CD4-positive, alpha-beta T cell treated with Interleukin-15 for 1 hour (primary cell): ENCODE data around the gene GPR61.

ENCODE experiments used
- DNase-seq: peaks from one replicate; pipeline ENCODE4 v3.0.0-alpha.2; 2020

GPR61 gene

DNA sequence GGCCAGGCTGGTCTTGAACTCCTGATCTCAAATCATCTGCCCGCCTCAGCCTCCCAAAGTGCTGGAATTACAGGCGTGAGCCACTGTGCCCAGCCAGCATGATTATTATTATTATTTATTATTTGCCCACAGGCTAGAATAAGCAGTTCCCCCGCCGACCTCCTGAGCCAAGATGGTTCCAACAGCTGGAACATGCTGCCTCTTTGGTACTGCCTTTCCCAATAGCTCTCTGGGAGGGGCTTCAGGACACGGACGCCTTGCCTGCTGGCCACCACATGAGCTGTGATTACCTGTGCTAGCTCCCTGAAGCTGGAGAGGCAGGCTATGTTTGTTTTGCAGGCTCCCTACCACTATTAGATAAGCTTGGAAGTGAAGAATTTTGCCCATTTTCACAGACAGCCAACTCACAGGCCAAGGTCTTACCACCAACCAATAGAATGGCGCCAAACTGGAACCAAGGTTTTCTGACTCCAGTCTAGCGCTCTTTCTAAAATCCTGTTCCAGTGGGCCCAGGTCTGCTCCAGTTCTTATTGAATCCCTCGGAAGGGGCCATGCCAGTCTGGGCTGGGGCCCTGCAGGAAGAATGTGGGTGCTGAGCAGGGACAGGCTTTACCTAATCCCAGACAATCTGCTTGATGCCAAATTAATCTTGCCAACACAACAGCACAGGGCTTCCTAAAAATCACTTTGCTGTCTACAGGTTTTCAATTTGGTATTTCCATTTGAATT lies 2.1 kb upstream of the GPR61 start:
- DNase-seq = no peak

DNA sequence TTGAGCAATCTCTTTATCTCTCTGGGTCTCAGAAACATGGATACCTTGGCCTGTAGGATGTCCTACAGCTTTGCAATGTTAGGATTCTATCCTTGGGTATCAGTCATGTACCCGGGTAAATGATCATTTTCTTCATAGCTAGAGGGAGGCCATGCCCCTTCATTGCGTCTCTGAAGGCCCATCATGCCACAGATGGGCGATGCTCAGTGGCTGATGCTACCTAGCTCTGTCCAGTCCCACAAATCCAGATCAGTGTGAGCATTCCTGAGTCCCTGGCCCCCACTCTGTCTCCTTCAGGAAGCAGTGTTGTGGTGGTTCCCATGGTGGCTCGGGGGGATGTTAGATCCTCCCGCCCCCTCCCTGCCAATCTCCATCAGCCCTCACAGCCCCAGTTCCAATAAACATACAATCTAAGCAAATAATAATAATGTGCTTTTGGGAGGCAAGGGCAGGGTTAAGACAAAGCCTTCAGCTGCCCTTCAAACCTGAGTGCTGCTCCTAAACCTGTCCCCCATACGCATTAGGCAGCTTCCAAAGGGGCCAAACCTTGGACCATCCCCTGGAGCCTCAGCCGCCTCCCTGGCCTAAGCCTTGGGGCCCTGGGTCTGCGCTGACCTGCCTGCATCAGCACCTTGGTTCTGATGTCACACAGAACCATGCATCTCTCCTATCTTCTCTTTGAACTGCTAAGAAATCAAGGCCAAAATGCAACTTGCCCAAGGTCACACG lies 681 bp upstream of the GPR61 start:
- DNase-seq = no peak

DNA sequence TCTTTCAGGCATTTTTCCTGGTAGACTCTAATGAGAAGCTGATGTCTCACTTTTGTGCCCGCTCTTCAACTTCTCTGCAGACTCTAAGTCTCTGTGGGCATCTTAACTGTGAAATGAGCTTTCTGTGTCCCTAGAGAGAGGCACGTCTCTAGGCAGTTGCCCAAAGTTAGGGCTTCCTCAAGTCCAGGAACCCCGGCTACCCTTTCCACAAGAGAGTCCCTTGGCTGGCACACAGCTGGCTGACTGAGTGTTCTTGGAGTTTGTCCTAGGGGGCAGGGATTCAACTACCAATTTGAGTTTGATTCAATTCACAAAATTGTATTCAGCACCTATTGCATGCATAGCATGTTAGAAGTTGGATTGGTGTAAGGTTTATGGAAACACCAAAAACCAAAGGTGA lies 1.4 kb downstream of the GPR61 start:
- no peak for DNase-seq

DNA sequence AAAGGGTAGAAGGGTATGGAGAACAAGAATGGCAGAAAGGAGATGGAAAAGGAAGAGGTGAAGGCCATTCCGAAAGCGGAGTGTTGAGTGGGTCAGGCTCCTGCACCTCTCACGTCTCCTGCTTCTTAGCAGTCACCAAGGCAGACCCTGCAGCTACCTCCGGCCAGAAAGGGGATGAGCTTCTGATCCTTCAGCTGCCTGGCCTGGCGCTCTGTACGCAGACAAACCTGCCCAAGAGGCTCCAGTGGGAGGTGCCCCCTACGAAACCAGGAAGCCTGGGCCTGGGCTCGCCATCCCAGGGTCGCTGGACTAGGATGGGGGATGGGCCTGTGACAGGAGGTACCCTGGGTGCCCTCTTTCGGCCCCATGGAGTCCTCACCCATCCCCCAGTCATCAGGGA lies 3.0 kb downstream of the GPR61 start:
- DNase-seq = no peak

DNA sequence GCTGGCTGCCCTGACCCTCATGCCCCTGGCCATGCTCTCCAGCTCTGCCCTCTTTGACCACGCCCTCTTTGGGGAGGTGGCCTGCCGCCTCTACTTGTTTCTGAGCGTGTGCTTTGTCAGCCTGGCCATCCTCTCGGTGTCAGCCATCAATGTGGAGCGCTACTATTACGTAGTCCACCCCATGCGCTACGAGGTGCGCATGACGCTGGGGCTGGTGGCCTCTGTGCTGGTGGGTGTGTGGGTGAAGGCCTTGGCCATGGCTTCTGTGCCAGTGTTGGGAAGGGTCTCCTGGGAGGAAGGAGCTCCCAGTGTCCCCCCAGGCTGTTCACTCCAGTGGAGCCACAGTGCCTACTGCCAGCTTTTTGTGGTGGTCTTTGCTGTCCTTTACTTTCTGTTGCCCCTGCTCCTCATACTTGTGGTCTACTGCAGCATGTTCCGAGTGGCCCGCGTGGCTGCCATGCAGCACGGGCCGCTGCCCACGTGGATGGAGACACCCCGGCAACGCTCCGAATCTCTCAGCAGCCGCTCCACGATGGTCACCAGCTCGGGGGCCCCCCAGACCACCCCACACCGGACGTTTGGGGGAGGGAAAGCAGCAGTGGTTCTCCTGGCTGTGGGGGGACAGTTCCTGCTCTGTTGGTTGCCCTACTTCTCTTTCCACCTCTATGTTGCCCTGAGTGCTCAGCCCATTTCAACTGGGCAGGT lies 3.8 kb downstream of the GPR61 start:
- no peak for DNase-seq

DNA sequence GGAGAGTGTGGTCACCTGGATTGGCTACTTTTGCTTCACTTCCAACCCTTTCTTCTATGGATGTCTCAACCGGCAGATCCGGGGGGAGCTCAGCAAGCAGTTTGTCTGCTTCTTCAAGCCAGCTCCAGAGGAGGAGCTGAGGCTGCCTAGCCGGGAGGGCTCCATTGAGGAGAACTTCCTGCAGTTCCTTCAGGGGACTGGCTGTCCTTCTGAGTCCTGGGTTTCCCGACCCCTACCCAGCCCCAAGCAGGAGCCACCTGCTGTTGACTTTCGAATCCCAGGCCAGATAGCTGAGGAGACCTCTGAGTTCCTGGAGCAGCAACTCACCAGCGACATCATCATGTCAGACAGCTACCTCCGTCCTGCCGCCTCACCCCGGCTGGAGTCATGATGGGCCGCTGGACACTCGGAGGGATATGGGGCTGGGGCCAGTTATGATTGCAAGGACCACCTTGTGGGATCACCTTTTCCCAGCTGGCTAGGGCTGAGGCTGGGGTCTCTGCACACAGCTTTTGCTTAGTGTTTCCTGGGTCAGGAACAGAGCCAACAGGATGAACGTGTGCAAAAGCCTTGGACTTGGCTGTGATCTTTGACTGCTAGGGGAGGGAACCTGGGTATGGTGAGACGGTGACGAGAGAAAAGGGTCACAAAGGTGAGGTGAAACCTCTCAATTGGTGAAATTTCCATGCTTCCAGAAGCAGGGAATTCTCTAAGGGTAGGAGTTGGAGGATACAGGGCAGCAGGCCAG lies 4.5 kb downstream of the GPR61 start:
- DNase-seq = no peak

DNA sequence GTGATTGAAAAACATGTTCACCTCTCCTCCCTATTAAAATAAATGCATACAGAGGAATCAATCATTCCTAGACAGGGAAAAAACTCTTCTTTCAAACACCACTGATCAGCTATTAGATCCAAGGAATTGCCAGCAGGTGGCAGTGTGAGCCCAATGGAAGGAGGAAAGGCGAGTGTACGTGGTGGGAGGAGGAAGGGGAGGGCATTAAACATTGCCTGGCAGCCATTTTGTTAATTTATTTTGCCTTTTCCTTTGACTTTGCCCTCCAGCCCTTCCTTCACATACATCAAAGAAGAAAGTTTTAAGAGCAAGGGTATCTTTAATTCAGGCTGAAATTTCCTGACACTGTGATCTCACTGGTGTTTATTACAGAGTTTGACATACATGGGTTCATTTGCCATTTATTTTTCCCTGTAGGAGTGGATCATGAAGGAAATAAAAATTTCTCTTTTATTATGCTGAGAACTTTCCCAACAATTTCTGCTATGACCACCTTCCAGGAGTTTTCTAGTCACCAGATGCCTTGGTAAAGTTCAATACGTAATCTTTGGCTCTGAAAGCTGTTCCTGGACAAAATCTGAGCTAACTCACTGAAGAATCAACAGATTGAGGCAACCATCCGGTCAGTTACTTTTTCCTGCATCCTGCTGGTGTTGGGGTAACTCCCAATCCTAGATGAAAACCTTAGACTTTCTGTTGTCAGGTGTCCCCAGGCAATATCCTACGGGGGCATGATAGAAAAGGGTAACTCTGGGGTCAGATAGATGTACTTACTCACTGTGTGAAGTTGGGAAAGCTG lies 6.8 kb downstream of the GPR61 start:
- peak; percentile 86 for DNase-seq

DNA sequence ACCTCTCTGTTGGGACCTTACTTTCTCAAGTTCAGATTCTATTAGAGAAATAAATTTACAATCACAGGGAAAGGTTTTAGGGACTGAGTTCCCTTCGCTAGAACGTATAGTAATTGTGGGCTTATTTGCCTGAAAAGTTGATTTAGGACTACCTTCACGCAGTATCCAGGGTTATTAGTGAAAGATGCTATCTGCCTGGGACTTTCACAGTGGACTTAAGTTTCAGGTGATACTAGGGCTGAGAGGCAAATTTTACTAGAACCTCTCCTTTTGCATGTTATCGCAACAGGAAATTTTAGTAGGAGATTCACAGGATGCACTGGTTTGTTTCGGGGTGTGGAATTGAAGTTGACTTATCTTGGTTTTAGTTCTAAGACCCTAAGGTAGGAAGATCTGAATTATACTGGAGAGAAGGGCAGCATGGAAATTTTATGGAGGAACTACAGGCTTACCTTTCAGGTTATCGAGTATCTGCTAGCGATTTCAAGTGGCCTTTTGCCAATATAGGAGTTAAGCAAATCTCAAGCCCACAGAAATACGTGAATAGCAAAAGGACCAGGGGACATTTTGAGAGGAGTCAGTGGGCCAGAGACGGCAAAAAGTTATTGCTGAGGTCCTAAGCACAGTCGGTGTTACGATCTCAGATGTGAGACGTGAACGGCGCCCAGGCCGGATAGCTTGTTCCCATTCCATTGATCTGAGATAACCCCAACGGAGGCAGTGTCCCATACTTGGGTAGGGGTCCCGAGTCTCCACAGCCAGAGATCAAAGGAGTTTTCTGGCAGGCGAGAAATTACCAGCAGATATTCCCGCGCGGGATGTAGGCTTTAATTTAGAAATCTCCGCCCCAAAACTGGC lies 8.0 kb downstream of the GPR61 start:
- DNase-seq = no peak

DNA sequence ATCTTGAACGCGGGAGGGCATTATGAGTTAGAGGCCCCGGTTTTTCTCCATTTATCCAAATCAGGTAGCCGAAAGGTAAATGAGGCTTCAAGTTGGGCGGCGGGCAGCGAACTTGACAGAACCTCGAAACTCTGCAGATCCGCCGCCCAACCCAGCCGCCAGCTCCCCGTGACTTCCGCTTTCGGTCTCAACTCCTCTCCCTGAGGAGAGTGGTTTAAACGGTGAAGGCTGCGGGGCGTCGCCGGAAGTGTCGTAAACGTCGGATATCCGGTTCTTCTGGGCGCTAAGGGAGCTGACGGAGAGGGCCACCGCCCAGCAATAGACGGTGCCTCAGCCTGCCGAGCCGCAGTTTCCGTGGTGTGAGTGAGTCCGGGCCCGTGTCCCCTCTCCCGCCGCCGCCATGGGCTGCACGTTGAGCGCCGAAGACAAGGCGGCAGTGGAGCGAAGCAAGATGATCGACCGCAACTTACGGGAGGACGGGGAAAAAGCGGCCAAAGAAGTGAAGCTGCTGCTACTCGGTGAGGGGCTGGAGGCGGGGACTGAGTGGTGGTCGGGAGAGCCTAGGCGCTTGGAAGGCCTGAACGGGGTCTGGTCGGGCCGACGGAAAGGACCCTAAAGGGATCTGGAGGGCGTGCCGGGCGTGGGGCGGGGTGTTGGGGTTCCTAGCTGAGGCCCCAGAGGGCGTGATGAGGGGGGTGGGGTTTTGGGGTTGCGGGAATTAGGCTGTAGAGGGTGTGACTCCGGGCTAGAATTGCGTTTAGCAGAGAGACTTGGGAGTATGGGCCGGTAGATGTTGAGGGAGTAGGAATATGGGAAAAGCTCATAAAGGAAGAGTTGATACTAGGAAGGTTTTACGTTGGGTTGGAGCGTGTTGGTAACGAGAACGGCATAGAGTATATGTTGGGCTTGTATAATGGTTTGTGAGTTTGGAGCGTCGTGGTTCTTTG lies 8.9 kb downstream of the GPR61 start, which contains the start of gene GNAI3:
TSS of gene GNAI3 (plus strand) at position 295 of the 947 bp plus-strand sequence. CDS start at position 401, 106 bp downstream.
- peak; percentile 97 for DNase-seq

DNA sequence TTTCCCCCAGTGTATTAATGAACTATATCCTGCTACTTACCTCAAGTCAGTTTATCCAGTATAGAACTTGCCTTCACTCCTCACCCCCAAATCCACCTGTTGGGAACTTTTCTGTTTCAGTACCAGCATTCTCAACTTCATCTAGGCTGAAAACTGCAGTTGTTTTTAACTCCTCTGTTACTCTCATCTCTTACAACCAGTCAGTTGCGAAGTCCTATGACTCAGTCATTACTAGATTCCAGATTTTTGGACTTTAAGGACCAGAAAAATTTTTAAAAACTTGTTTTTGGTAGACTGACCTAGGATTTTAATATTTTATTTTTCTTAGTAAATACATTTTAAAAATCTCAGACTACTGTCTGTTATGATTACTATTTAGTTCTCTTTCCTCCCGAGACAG lies 16.9 kb downstream of the GPR61 start:
- no peak for DNase-seq

DNA sequence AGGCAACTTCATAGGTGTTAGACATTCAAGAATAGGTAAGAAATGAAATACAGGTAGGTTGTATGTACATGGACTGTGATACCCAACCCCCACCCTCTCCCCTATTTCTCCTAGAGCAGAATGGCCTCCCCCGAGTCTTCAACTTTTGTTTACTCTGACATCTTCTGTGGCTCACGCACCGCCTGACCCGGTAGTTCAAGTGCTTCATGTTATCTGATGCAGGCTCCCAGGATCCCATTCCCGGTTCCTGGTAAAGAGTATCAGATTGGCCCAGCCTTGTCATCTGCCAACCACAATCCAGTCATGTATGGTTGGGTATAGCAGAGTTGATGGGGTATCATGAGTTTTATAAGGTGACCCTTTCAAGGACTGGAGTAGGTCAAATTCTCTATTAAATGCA lies 17.8 kb downstream of the GPR61 start:
- DNase-seq = no peak

DNA sequence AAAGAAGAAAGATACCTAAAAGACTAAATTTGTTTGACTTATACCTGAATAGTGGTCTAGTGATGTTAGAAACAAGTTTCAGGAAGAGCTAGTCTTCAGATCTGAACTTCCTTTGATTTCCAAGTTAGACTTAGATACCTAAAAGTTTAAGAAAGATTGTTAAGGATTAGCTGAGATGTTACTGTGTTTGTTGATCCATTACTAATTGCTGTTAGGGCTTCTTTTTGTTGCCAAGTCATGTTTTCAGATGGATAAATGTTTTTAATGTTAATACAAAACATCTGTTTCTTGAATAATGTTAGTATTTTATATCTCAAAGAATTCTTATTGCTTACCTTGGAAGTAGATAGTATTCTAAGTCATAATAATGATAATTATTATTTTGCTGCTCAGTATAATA lies 20.3 kb downstream of the GPR61 start:
- DNase-seq = no peak

DNA sequence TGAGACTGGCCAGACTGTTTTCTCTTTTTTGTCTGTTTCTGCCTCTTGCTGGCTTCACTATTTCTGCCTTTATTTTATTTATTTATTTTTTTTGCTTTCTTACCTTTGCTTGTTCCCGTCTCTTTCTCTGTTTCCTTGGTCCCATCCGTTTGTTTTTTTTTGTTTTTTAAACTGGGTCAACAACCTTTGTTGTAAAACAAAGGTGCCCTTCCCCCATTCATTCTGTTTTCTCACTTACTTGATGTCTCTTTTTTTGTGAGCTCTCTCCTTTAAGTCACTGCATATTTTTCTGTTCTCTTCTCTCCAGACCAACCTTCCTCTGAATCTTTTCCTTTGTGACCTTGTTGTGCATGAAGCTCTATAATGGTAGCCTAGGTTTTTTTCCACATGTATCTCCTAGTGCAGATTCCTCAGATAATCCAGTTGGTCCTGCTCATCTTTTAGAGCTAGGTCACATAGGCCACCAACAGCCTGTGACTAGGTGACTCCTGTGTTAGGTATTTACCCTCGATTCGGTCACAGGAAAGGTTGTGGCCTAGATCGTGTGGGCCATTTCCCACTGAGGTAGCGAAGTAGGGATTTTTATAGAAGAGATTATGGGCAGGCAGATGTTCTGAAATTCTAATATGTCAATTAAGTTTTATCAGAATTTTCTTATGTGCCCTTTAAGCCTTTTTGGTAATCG lies 24.7 kb downstream of the GPR61 start:
- no peak for DNase-seq

DNA sequence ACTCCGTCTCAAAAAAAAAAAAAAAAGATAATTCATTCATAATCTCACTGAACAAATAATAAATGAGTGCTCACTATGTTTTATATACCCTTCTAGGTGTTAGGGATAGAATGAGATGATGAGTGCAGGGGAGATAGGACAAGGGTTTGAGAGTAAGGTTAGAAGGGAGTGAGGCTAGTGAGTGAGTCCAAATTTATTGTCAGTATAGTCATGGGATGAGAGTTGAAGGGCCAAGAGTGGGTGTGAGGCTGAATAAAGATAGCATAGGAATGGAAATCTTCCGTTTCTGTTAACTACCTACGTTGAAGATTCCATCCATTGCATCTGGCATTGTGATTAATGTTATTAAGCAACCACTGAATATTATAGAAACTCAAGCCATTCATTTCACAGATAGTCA lies 25.6 kb downstream of the GPR61 start:
- no peak for DNase-seq

DNA sequence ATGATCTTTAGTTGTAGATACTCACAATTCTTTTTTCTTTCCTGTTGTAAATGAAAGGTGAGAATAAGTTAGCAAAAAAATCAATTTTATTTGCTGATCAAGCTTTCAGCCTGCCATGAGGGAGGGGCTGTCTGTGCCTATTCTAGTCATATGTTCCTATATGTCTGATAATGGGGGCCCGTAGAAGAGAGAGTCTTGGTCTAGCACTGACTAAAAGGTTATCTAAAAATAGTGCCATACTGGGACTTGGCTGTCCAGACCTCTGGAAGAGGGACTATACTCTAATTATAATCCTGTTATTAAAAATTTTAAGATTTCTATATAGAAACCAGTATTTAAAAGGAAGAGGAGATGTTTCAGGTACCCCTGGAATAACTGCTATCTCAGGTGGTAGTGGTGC lies 27.3 kb downstream of the GPR61 start:
- no peak for DNase-seq

DNA sequence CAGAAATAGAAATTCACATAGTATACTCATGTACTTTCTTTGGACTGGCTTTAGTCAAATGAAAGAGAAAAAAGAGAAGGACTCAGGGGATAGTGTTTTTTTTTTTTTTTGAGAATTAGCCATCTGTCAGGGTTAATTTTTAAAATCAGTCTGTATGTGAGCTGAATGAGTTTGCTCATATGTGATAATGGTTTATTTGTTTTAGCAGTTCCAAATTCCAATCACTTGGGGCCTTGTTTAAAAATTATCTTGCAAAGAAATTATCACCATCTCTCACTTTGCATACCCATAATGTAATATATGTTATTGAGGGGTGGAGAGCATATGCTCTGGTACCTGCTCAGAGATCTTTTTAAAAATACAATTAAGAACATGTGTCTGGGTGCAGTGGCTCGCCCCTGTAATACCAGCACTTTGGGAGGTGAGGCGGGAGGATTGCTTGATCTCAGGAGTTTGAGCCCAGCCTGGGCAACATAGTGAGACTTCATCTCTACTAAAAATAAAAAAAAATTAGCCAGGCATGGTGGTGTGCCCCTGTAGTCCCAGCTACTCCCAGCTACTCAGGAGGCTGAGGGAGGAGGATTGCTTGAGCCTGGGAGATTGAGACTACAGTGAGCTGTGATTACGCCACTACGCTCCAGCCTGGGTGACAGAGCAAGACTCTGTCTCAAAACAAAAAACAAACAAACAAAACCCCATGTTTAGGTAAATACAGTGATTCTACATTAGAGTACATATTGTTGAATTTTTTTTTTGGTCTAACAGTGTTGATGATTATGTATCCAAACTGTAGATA lies 28.4 kb downstream of the GPR61 start:
- DNase-seq = no peak

DNA sequence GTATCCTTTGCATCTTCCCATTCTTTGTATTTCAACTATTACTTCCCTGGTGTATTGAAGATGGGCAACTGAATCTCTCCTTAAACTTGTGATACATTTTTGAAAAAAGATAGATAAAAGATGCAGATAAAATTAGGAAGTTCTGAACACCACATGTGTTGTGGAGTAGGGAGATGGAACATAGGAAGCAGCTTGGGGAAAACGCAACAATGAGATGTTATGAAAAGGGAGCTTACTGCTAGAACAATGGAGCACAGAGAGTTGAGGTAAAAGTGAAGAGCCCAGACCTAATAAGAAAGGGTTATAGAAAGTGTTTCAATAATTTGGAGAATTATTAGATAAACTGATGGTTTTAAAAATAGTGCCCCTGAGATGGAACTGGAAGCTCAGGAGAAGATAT lies 29.7 kb downstream of the GPR61 start:
- DNase-seq = no peak

DNA sequence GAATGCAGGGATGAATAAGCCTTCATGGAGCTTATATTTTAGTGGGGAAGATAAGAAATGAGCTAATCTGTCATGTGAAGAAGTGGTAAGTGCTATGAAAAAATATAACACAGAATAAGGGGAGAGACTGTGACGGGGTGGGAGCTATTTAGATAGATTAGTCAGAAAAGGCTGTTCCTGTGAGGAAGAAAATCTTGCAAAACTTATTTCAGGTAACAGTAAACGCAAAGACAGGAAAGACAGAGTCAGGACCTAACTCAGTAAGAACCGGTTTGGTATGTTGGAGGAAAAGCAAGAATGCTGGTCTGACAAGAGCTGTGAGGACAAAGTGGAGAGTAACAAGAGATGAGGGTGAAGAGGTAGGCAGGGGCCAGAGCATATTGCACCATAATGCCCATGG lies 30.7 kb downstream of the GPR61 start:
- DNase-seq = no peak

DNA sequence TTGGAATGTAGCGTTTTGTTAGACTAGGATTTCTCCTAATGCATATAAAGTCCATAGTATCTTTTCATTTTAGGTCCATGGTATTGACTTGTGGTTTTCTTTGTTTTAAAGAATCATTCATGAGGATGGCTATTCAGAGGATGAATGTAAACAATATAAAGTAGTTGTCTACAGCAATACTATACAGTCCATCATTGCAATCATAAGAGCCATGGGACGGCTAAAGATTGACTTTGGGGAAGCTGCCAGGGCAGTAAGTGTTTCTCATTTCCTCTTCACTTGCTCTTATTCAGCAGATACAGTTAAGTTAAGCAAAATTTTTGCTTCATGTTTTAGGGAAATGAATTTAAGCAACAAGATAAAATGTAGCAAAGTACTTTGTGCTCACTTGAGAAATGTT lies 34.1 kb downstream of the GPR61 start:
- no peak for DNase-seq
